Activated B cell treated with CpG ODN at 0.5 μM for 24 hours (primary cell): ENCODE results near the gene GPR155. TPM values are rescaled to one million over a fixed set of nuclear protein-coding genes. Genes with fewer than 3 reads are reported as not detected.
A peak's percentile ranks its signal among the peaks of the same experiment; 100 is the strongest.
"Not testable (repeated sequence)": the region's sequence is repeated elsewhere in the genome, so short reads cannot be mapped to it uniquely, and the experiment has no call there.

Experiments used
- ATAC-seq: fragments of 200-7000 bp; cut with Tn5 transposase; one replicate; pipeline ENCODE4 v1.10.0; 2021; ENCODE audit warnings: low read depth, mild to moderate bottlenecking, moderate library complexity
- CTCF ChIA-PET: fragments of 350-600 bp; sonication (Branson Sonifier 250); formaldehyde crosslinking; loops from one replicate; lab custom pipeline; 2021; ENCODE audit warnings: antibody characterized with exemption; lab: Charles Lee
- POLR2A ChIA-PET: fragments of 350-600 bp; sonication (Branson Sonifier 250); formaldehyde crosslinking; loops from one replicate; lab custom pipeline; 2021; ENCODE audit warnings: antibody characterized with exemption; lab: Charles Lee
- DNase-seq: peaks from one replicate; pipeline ENCODE4 v3.0.0; 2022
- H3K27ac Mint-ChIP-seq: one replicate; pipeline ENCODE4 v1.8.0; 2020; ENCODE audit warnings: mixed read lengths
- H3K27me3 Mint-ChIP-seq: one replicate; pipeline ENCODE4 v1.8.0; 2021; ENCODE audit warnings: mixed read lengths
- H3K36me3 Mint-ChIP-seq: one replicate; pipeline ENCODE4 v1.8.0; 2021; ENCODE audit warnings: low read depth, mixed read lengths
- H3K4me1 Mint-ChIP-seq: one replicate; pipeline ENCODE4 v1.8.0; 2021; ENCODE audit warnings: mixed read lengths
- H3K4me3 Mint-ChIP-seq: one replicate; pipeline ENCODE4 v1.8.0; 2020; ENCODE audit warnings: mild to moderate bottlenecking, mixed read lengths
- H3K9me3 Mint-ChIP-seq: one replicate; pipeline ENCODE4 v1.8.0; 2020; ENCODE audit warnings: mixed read lengths
- intact Hi-C: fragments of 100-400 bp; cut with micrococcal nuclease; formaldehyde crosslinking; loops from one replicate; pipeline ENCODE4 v1.15.1; 2024
- total RNA-seq: library from RNA; stranded (reverse); gene quantifications from 2 replicates; pipeline ENCODE4 v1.2.3, GENCODE V29; 2022
- TF ChIP-seq, protein P1 (sequence below): fragments of 200-600 bp; IDR thresholded peaks from one replicate; pipeline ENCODE4 v1.8.0; 2022; ENCODE audit warnings: antibody characterized with exemption, mild to moderate bottlenecking

GPR155 gene
- total RNA-seq, 1 donor from 2014 or later: 2.8 TPM

DNA sequence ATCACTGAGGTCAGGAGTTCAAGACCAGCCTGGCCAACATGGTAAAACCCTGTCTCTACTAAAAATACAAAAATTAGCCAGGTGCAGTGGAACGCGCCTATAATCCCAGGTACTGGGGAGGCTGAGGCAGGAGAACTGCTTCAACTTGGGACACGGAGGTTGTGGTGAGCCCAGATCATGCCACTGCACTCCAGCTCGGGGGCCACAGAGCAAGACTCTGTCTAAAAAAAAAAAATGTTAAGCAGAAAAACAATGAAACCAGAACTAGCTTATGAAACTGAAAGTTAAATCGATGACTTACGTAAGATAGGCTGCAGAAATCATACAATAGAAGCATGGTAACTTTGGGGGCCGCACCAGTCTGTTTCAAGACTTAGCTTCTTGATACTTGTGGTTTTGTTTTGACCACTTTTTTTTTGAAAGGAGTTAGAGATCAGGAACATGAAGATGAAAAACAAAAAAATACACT, 6.2 kb upstream of the GPR155 start:
- CTCF ChIA-PET: interaction anchor here (0.7 to 1.2 kb wide), 3 partner anchors 85 to 156 kb away, joined by 3 read pairs; no protein-coding TSS in a partner anchor
- Mint-ChIP-seq H3K4me1 (peaks cover 48% of the 10 kb centered on the region), H3K4me3 (peak overlapping the region; percentile 73), H3K36me3 (no peaks in the 10 kb centered on the region), H3K27me3 (no peaks in the 10 kb centered on the region), H3K9me3 (no peaks in the 10 kb centered on the region), H3K27ac (peak overlapping the region; percentile 97)
- POLR2A ChIA-PET: interaction anchor here (0.6 to 2.6 kb wide), 19 partner anchors 11 to 676 kb away, joined by 3 to 13 read pairs (median 4); partner anchors contain the start of genes SCRN3 and WIPF1
- ATAC-seq (peak; percentile 93), DNase-seq (peak; percentile 29)
- intact Hi-C loops: loop anchor here (2.0 kb wide), 1 partner anchor 24 kb away; no protein-coding TSS in a partner anchor
- TF ChIP-seq, protein P1, sequence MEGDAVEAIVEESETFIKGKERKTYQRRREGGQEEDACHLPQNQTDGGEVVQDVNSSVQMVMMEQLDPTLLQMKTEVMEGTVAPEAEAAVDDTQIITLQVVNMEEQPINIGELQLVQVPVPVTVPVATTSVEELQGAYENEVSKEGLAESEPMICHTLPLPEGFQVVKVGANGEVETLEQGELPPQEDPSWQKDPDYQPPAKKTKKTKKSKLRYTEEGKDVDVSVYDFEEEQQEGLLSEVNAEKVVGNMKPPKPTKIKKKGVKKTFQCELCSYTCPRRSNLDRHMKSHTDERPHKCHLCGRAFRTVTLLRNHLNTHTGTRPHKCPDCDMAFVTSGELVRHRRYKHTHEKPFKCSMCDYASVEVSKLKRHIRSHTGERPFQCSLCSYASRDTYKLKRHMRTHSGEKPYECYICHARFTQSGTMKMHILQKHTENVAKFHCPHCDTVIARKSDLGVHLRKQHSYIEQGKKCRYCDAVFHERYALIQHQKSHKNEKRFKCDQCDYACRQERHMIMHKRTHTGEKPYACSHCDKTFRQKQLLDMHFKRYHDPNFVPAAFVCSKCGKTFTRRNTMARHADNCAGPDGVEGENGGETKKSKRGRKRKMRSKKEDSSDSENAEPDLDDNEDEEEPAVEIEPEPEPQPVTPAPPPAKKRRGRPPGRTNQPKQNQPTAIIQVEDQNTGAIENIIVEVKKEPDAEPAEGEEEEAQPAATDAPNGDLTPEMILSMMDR: no peak

DNA sequence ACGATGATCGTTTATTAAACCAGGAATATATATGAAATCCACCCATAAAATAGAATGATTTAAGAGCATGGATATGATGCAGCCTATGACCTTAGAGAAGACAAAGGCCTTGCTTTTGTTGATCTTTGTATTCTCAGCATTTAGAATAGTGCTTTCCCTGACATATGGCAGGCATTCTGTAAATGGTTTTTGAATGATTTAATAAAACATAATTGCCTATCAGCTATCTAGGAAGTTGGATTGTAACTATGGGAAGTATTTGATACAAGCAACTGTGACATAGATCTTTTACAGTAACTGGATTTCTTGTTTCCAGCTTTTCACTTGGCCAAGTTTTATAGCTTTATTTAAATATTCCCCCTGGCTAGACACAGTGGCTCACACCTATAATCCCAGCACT, 5.1 kb upstream of the GPR155 start:
- ATAC-seq (no peak), DNase-seq (no peak)
- H3K27ac Mint-ChIP-seq: peak overlapping the region; percentile 68
- H3K4me1 Mint-ChIP-seq: peaks cover 50% of the 10 kb centered on the region
- intact Hi-C loops: loop anchor here (2.0 kb wide), 1 partner anchor 25 kb away; no protein-coding TSS in a partner anchor
- no peak overlapping the region for H3K4me3 Mint-ChIP-seq
- peaks cover 3% of the 10 kb centered on the region for H3K36me3 Mint-ChIP-seq
- H3K27me3 Mint-ChIP-seq: no peaks in the 10 kb centered on the region
- no peaks in the 10 kb centered on the region for H3K9me3 Mint-ChIP-seq
- CTCF ChIA-PET: no interaction called here
- TF ChIP-seq, protein P1: no peak
- POLR2A ChIA-PET: interaction anchor here (1.2 to 2.6 kb wide), 2 partner anchors 102 to 528 kb away, joined by 4 to 13 read pairs; no protein-coding TSS in a partner anchor

DNA sequence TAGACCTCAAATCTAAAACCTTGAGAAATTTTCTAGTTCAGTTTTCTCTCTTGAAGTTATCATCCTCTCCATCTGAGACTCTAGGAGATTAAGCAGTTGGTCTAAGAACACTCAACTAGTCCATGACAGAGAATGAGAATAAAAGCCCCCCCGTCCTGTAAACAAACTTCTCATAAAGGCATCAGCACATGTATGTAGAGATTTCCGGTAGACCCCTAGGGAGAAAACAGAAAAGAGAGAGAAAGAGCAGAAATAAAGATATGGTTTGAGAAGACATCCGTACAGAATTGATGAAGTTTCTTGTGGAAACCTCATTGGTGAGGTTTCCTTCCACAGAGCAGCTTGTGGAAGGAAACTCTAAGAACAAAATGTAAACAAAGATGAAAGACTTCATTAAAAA, 3.2 kb upstream of the GPR155 start:
- Mint-ChIP-seq H3K27ac (peak overlapping the region; percentile 80), H3K36me3 (peaks cover 6% of the 10 kb centered on the region), H3K9me3 (no peaks in the 10 kb centered on the region), H3K27me3 (no peaks in the 10 kb centered on the region), H3K4me1 (peaks cover 59% of the 10 kb centered on the region), H3K4me3 (peak overlapping the region; percentile 28)
- DNase-seq: no peak
- ChIA-PET CTCF (no interaction called here), POLR2A (interaction anchor here (1.1 kb wide), 1 partner anchor 105 kb away, joined by 4 read pairs; no protein-coding TSS in a partner anchor)
- intact Hi-C loops: no loop called here
- TF ChIP-seq, protein P1: no peak
- no peak for ATAC-seq

DNA sequence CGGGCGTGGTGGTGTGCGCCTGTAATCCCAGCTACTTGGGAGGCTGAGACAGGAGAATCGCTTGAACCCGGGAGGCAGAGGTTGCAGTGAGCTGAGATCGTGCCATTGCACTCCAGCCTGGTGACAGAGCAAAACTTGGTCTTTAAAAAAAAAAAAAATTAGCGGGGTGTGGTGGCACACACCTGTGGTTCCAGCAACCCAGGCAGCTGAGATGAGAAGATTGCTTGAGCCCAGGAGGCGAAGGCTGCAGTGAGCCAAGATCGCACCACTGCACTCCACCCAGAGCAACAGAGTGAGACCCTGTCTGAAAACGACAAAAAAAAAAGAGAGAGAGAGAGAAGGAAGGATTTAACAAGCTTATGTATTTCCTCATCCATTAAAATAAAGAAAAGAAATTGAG, 2.7 kb upstream of the GPR155 start:
- H3K9me3 Mint-ChIP-seq, H3K27me3 Mint-ChIP-seq, CTCF ChIA-PET, DNase-seq, H3K36me3 Mint-ChIP-seq, ATAC-seq: not testable (repeated sequence)
- intact Hi-C loops: loop anchor here (5.0 kb wide), 3 partner anchors 242 to 452 kb away; partner anchors contain the start of gene OLA1
- POLR2A ChIA-PET: interaction anchor here (1.1 kb wide), 1 partner anchor 105 kb away, joined by 4 read pairs; no protein-coding TSS in a partner anchor
- peak overlapping the region; percentile 28 for H3K4me3 Mint-ChIP-seq
- H3K27ac Mint-ChIP-seq: peak overlapping the region; percentile 80
- peaks cover 61% of the 10 kb centered on the region for H3K4me1 Mint-ChIP-seq

DNA sequence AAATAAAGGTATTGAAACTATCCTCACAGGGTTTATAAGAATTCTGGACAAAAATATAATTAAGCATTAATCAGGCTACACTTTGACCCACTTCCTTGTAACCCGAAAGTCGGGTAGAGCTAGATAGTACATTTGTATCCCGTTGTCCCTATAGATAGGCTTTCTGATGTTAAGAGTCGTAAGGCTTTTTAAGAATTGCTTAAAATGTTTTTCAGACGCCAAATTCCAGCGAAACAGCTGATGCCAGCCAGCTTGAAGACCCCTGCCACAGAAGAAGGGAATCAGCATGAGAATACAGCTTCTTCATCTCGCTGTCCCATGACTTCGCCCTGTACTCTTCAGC, 962 bp upstream of the GPR155 start:
- H3K4me1 Mint-ChIP-seq: peaks cover 44% of the 10 kb centered on the region
- ChIA-PET POLR2A (interaction anchor here (0.9 to 2.2 kb wide), 4 partner anchors 9 to 112 kb away, joined by 3 to 12 read pairs (median 4); partner anchors contain the start of gene WIPF1), CTCF (interaction anchor here (0.8 kb wide), 1 partner anchor 24 kb away, joined by 5 read pairs; no protein-coding TSS in a partner anchor)
- no peaks in the 10 kb centered on the region for H3K27me3 Mint-ChIP-seq
- H3K36me3 Mint-ChIP-seq: peaks cover 6% of the 10 kb centered on the region
- no peak for ATAC-seq
- TF ChIP-seq, protein P1: no peak
- H3K4me3 Mint-ChIP-seq: peak overlapping the region; percentile 96
- intact Hi-C loops: loop anchor here (1.0 to 5.0 kb wide), 11 partner anchors 25 to 1931 kb away; partner anchors contain the start of genes ATF2, OLA1, PDK1 and SCRN3
- no peak for DNase-seq
- no peak overlapping the region for H3K27ac Mint-ChIP-seq
- no peaks in the 10 kb centered on the region for H3K9me3 Mint-ChIP-seq
